ENCODE data around the gene JAKMIP2. TPM values are rescaled to one million over a fixed set of nuclear protein-coding genes. Genes with fewer than 3 reads are reported as not detected.

Gene JAKMIP2
- total RNA-seq, 1 experiment from 2014 or later = 6.4 TPM

GRCh38 chr5:147753765-147754164 is 28.8 kb downstream of the JAKMIP2 start:
- H3K56ac ChIP-seq (ENCODE audit: insufficient read length, low read depth, low read length) = no peak overlapping the region
- no peaks in the 10 kb centered on the region for H4K20me1 ChIP-seq (ENCODE audit: control insufficient read depth, insufficient read depth, insufficient read length)
- no peak overlapping the region for H3K4me3 Mint-ChIP-seq
- H3K9me3 ChIP-seq (ENCODE audit: control insufficient read depth, low read depth, low read length) = no peaks in the 10 kb centered on the region
- no peak overlapping the region for H3K27ac Mint-ChIP-seq
- no peaks in the 10 kb centered on the region for H3K79me2 ChIP-seq (ENCODE audit: insufficient read depth, low read length)
- H3K18ac ChIP-seq (ENCODE audit: insufficient read length, low read depth, low read length) = no peak overlapping the region
- H3K14ac ChIP-seq (ENCODE audit: insufficient read depth, low read length) = no peak overlapping the region
- no peak overlapping the region for H2BK12ac ChIP-seq (ENCODE audit: insufficient read length, low read depth, low read length)
- H2AK5ac ChIP-seq (ENCODE audit: insufficient read length, low read length) = no peak overlapping the region
- peaks cover 31 to 40% of the 10 kb centered on the region in 2 experiments for H3K4me1 Mint-ChIP-seq
- no CpG with 5 or more reads among the region's 1 CpG for WGBS (ENCODE audit: extremely low coverage, insufficient read length, low lambda C conversion rate)
- H3K4ac ChIP-seq (ENCODE audit: low read depth, low read length) = no peak overlapping the region
- no peak overlapping the region for H4K5ac ChIP-seq (ENCODE audit: insufficient read length, low read depth, low read length)
- H3K4me2 ChIP-seq (ENCODE audit: insufficient read depth, insufficient read length, low read length) = no peak overlapping the region
- no peak overlapping the region for H3K27ac ChIP-seq (ENCODE audit: insufficient read length, low read depth, low read length)
- H2BK120ac ChIP-seq (ENCODE audit: low read depth, low read length, poor library complexity, severe bottlenecking) = no peak overlapping the region
- no peak overlapping the region for H3K9ac ChIP-seq (ENCODE audit: extremely low read depth, insufficient read length, low read length)
- H2BK5ac ChIP-seq (ENCODE audit: insufficient read length, low read length) = no peak overlapping the region
- no peak overlapping the region for H2BK20ac ChIP-seq (ENCODE audit: low read depth, low read length, poor library complexity, severe bottlenecking)
- H3K27me3 ChIP-seq (ENCODE audit: insufficient read depth, low read length) = no peaks in the 10 kb centered on the region
- H3K23me2 ChIP-seq (ENCODE audit: insufficient read length, low read depth, low read length, poor library complexity, severe bottlenecking) = no peaks in the 10 kb centered on the region
- no peak overlapping the region for H2BK15ac ChIP-seq (ENCODE audit: low read depth, low read length)
- no peak for TF ChIP-seq CTCF (conservative IDR thresholded peaks at IDR 0.05)
- peaks cover 3% of the 10 kb centered on the region for H3K79me1 ChIP-seq (ENCODE audit: insufficient read depth, low read depth, low read length, poor library complexity, severe bottlenecking)
- H3K23ac ChIP-seq (ENCODE audit: insufficient read length, low read depth, low read length) = no peak overlapping the region
- peaks cover 0 to 3% (median 0%) of the 10 kb centered on the region in 3 experiments; a peak in 1 of 7 replicates for H3K36me3 Mint-ChIP-seq (ENCODE audit: insufficient read depth in 1 of 3, low read depth in 3 of 3)
- no peak overlapping the region for H3T11ph ChIP-seq (ENCODE audit: low read length)
- H3K4me1 ChIP-seq (ENCODE audit: insufficient read depth, low read length) = peaks cover 11% of the 10 kb centered on the region
- H3K27me3 Mint-ChIP-seq (ENCODE audit: low read depth) = no peaks in the 10 kb centered on the region
- no peak overlapping the region for H2AFZ ChIP-seq (ENCODE audit: low read length)
- no peak for DNase-seq
- H4K91ac ChIP-seq (ENCODE audit: insufficient read length, low read depth, low read length) = no peak overlapping the region
- H3K9me3 Mint-ChIP-seq = no peaks in the 10 kb centered on the region
- H4K8ac ChIP-seq (replicated peaks; ENCODE audit: insufficient read length, low read depth, low read length) = no peak overlapping the region
